DND-41 (cell line): Measurements from ENCODE around the gene LCORL.

ENCODE experiments used
- ATAC-seq: fragments of 200-7000 bp; cut with Tn5 transposase; 3 replicates; pipeline ENCODE4 v1.9.1; 2021; ENCODE audit warnings: low read depth; ENCODE audit not compliant: insufficient read depth
- DNase-seq: peaks from one replicate; pipeline ENCODE4 v3.0.0-alpha.2; 2020
- H2AFZ ChIP-seq: 2 replicates; pipeline ENCODE4 v1.6.0; 2012; ENCODE audit warnings: low read depth, low read length
- H3K27ac ChIP-seq: 2 replicates; pipeline ENCODE4 v1.5.1; 2012; ENCODE audit warnings: low read length, inconsistent platforms
- H3K27me3 ChIP-seq: fragments of 200-600 bp; sonication (generic); 2 replicates; pipeline ENCODE4 v1.6.0; 2012; ENCODE audit warnings: low read length, mild to moderate bottlenecking, inconsistent platforms; ENCODE audit not compliant: insufficient read depth, poor library complexity
- H3K36me3 ChIP-seq: 2 replicates; pipeline ENCODE4 v1.5.1; 2012; ENCODE audit warnings: low read length, inconsistent platforms; ENCODE audit not compliant: insufficient read depth
- H3K4me1 ChIP-seq: 2 replicates; pipeline ENCODE4 v1.5.1; 2012; ENCODE audit warnings: mild to moderate bottlenecking, low read length; ENCODE audit not compliant: insufficient read depth
- H3K4me2 ChIP-seq: 2 replicates; pipeline ENCODE4 v1.6.0; 2012; ENCODE audit warnings: mild to moderate bottlenecking, moderate library complexity, low read length, inconsistent platforms; ENCODE audit not compliant: insufficient read depth
- H3K4me3 ChIP-seq, 2 experiments: fragments of 200-600 bp in 1 of 2; shearing (Covaris generic) in 1 of 2; 2 replicates each; pipeline ENCODE4 v1.5.1; 2012 to 2016; ENCODE audit warnings: inconsistent platforms in 2 of 2, low read length in 2 of 2, mild to moderate bottlenecking in 2 of 2, low read depth in 1 of 2, moderate library complexity in 1 of 2
- H3K79me2 ChIP-seq: 2 replicates; pipeline ENCODE4 v1.6.0; 2012; ENCODE audit warnings: low read length, inconsistent platforms; ENCODE audit not compliant: insufficient read depth
- H3K9ac ChIP-seq: 2 replicates; pipeline ENCODE4 v1.6.0; 2012; ENCODE audit warnings: low read depth, mild to moderate bottlenecking, inconsistent platforms, low read length, moderate library complexity
- H3K9me3 ChIP-seq: 2 replicates; pipeline ENCODE4 v1.5.1; 2012; ENCODE audit warnings: low read length, moderate library complexity, mild to moderate bottlenecking, inconsistent platforms; ENCODE audit not compliant: insufficient read depth, severe bottlenecking
- H4K20me1 ChIP-seq: 2 replicates; pipeline ENCODE4 v1.6.0; 2012; ENCODE audit warnings: low read length; ENCODE audit not compliant: insufficient read depth
- EZH2 ChIP-seq: IDR thresholded peaks from 3 replicates; pipeline ENCODE4 v1.6.1; 2012; ENCODE audit warnings: borderline replicate concordance, low read depth, mild to moderate bottlenecking, moderate library complexity, low read length, inconsistent platforms; ENCODE audit not compliant: severe bottlenecking
- TF ChIP-seq, protein P1 (sequence below): IDR thresholded peaks from 2 replicates; pipeline ENCODE4 v1.5.1; 2012; ENCODE audit warnings: borderline replicate concordance, low read length, moderate library complexity, mild to moderate bottlenecking; ENCODE audit not compliant: poor library complexity, severe bottlenecking; ENCODE audit errors: extremely low read depth

Gene LCORL

GRCh38 chr4:18021720-18022571, at the start of gene LCORL:
Gene LCORL, minus strand, starts transcription at chr4:18021755. Its CDS starts 4 bp downstream, at chr4:18021751.
- peak; percentile 95 for DNase-seq
- Histone ChIP-seq H3K27ac (peak within 1 kb of the TSS; percentile 60), H4K20me1 (peaks cover 32% of the 10 kb centered on the region), H3K9ac (peak within 1 kb of the TSS; percentile 89), H3K79me2 (peaks cover 41% of the 10 kb centered on the region), H3K36me3 (no peaks in the 10 kb centered on the region; the same call in 1 of the 2 replicates), H3K4me1 (peaks cover 28% of the 10 kb centered on the region), H2AFZ (peak within 1 kb of the TSS; percentile 93), H3K4me3 (peak within 1 kb of the TSS; percentile 35 to 78), H3K9me3 (no peaks in the 10 kb centered on the region), H3K4me2 (peak within 1 kb of the TSS; percentile 99), H3K27me3 (peaks cover 27% of the 10 kb centered on the region)
- peak; percentile 87 for ATAC-seq
- TF ChIP-seq EZH2: peak; percentile 96
- TF ChIP-seq, protein P1, sequence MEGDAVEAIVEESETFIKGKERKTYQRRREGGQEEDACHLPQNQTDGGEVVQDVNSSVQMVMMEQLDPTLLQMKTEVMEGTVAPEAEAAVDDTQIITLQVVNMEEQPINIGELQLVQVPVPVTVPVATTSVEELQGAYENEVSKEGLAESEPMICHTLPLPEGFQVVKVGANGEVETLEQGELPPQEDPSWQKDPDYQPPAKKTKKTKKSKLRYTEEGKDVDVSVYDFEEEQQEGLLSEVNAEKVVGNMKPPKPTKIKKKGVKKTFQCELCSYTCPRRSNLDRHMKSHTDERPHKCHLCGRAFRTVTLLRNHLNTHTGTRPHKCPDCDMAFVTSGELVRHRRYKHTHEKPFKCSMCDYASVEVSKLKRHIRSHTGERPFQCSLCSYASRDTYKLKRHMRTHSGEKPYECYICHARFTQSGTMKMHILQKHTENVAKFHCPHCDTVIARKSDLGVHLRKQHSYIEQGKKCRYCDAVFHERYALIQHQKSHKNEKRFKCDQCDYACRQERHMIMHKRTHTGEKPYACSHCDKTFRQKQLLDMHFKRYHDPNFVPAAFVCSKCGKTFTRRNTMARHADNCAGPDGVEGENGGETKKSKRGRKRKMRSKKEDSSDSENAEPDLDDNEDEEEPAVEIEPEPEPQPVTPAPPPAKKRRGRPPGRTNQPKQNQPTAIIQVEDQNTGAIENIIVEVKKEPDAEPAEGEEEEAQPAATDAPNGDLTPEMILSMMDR: no peak

DNA sequence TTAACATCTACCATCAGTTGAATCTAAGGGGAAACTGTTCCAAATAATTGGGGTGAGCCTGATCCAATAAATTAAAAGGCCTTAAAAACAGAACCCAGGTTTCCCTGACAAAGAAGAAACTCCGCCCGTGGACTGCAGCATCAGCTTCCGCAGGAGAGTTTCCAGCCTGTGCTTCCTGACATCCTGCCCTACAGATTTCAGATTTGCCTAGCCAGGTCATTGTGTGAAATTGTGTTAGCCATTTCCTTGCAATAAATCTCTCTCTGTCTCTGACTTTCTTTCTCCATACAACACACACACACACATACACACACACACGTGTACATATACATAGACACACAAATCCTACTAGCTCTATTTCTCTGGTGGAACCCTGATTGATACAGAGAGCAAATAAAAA, 48.3 kb upstream of the LCORL start:
- Histone ChIP-seq H3K4me2 (no peak overlapping the region), H3K79me2 (no peaks in the 10 kb centered on the region), H3K27ac (no peak overlapping the region), H3K4me1 (no peaks in the 10 kb centered on the region), H3K4me3 (no peak overlapping the region), H4K20me1 (no peaks in the 10 kb centered on the region), H2AFZ (no peak overlapping the region), H3K36me3 (no peaks in the 10 kb centered on the region), H3K27me3 (no peaks in the 10 kb centered on the region), H3K9me3 (no peaks in the 10 kb centered on the region), H3K9ac (no peak overlapping the region)
- DNase-seq: no peak
- TF ChIP-seq, protein P1: no peak
- TF ChIP-seq EZH2: no peak
- no peak for ATAC-seq

DNA sequence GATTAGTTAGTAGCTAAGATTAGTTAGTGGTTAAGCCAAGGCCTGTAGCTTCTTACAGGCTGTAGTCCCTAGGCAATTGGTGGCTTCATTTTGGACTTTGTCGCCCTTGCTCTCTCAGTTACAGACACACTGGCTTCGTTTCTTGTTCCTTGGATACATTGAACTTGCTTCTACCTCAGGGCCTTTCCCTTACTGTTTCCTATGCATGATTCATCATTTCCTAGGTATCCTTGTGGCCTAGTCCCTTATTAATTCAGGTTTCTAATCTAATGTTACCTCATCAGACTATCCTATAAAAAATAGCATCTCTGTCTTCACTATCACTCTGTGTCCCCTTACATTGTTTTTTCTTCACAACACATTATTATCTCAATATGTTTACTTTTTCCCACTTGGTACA, 45.5 kb upstream of the LCORL start:
- DNase-seq: no peak
- Histone ChIP-seq H3K9ac (no peak overlapping the region), H3K4me3 (no peak overlapping the region), H3K4me1 (no peaks in the 10 kb centered on the region), H3K79me2 (no peaks in the 10 kb centered on the region), H3K36me3 (no peaks in the 10 kb centered on the region), H2AFZ (no peak overlapping the region), H3K4me2 (no peak overlapping the region), H3K27ac (no peak overlapping the region), H3K9me3 (no peaks in the 10 kb centered on the region), H3K27me3 (no peaks in the 10 kb centered on the region), H4K20me1 (no peaks in the 10 kb centered on the region)
- TF ChIP-seq, protein P1: no peak
- no peak for TF ChIP-seq EZH2
- ATAC-seq: no peak
